ENCODE results near the gene RALGDS. TPM values are rescaled to one million over a fixed set of nuclear protein-coding genes. Genes with fewer than 3 reads are reported as not detected.

The RALGDS gene
- total RNA-seq, 1 donor from 2014 or later: 58.4 TPM

DNA sequence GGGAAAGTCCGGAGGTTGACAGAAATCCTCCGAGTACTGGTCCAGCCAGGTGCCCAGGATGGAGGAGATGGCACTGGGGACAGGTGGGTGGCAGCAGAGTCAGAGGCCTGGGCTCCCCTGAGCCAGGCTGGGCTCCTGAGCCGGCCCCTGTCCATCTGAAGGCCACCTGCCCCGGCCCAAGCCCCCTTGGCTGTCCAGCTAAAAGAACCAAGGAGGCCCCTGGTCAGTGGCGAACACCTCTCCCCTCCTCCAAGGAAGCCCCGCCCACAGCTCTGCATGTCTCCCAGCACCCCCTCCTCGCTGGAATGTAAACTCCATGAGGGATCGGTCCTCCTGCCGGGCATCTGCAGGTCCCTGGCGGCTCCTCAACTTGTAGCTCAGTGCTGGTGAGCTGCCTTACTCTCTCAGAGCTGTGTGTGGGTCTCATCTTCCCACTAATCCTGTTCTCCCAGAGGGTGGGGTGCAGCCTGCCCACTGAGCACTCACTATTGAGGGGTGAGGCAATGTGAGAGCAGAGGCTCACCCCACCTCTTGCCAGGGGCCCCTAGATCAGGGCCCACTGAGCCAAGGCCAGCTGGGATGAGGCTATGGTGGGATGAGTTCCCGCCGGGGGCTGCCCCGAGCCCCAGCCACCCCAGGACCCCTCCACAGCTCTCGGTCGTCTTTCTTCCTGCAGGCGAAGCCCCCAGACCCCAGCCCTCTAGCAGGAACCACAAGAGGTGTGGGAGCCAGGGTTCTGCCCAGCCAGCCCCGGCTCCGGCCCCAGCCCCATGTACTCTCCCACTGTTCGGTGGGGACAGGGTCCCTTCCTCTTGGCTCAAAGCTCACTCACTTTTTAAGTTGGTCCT, 12.0 kb downstream of the RALGDS start:
- no peak for DNase-seq (ENCODE audit: low spot score)

DNA sequence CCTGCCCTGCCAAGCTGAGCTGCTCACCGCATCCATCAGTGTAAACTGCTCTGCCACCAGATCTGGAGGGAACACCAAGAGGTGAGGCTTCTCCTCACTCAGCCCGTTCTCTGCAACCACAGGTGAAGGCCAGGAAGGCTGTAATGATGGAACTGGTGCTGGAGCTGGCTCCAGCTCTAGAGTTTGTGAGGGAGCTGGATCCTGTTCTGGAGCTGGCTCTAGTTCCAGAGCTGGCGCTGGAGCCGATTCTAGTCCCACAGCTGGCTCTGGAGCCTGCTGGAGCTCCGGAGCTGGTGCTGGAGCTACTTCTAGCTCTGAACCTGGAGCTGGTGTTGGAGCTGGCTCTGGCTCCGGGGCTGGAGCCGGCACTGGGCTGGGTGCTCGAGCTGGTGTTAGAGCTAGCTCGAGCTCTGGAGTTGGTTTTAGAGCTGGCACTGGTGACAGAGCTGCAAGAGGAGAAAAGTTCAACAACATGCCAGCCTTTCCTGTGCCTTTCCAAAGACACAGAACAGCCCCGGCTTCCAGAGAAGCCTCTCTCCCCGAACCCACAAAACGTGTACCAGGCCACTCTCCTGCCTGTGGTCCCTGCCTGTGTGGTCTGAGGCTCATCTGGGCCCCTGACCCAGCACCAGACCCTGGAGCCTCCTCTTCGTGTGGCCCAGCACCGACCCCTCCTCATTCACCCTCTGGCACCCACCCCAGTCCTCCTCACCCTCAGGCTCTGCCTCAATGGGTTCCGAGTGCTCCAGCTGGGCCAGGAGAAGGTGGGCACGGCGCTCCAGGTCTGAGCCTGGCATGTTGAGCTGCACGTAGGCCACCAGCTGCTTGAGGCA, 12.9 kb downstream of the RALGDS start:
- DNase-seq (ENCODE audit: low spot score): no peak

DNA sequence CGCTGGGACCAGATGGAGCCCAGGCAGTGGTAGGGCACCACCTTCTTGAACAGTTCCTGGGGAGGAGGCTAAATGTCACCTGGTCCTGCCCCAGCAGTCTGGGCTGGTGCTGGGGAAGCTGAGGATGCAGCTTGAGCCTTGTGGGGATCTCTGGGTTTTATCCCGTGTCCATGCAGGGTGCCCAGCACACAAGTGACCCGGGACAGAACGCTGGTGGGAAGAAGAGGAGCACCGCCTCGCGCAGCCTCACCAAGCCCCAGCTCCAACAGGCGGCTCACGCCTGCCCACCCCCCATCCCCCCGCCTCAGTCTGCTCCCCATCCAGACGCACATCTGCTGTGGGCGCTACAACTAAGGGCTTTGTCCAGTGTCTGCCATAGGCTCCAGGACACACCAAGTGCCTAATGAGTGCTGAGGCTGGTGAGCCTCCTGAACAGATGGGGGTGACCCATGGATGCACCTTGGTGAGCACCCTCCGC, 13.8 kb downstream of the RALGDS start:
- DNase-seq (ENCODE audit: low spot score): no peak

DNA sequence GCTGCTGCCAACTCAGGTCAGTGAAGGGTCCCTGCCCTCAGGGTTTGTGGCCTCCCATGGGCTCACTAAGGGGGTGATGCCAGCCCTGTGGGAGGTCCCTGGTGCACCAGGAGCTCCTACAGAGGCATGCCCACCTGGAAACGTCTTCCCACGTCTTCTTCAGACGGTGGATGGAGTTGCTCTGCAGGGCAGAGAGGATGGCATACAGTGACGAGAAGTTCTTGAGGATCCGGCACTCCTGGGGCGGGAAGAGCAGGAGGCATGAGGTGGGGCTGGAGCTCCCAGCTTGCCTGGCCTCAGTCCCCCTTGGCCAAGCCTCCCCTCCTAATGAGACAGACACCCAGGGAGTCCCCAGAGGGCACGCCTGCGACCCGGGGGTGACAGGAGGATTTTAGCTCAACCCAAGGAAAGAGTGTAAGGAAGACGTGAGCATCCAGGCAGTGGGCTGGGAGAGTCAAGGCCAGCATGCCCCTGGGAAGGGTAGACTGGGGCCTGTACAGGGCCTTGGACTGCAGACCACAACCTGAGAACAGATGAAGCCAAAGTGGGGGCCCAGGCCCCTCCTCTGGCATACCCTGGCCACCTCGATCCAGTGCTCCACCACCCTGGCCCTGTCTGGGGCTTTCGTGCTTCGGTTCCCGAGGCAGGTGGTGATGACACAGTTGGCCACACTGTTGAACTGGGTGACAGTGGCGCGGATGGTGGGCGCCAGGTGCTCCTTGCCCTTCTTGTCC, 14.4 kb downstream of the RALGDS start:
- DNase-seq (ENCODE audit: low spot score): no peak

DNA sequence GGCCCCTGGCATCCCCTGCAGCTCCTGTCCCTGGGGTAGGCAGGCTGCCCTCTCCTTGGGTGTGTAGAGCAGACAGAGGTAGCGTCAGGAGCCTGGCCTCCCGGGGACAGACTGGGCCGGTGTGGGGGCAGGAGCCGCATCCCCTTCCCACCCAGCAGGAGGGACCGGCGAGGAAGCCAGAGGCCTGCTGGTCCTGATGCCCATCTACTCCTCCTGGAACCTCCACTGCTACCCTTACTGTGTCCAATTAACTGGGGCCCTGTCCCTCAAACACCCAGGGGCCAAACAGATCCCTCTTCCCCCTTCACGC, 15.6 kb downstream of the RALGDS start:
- DNase-seq (ENCODE audit: low spot score): no peak

DNA sequence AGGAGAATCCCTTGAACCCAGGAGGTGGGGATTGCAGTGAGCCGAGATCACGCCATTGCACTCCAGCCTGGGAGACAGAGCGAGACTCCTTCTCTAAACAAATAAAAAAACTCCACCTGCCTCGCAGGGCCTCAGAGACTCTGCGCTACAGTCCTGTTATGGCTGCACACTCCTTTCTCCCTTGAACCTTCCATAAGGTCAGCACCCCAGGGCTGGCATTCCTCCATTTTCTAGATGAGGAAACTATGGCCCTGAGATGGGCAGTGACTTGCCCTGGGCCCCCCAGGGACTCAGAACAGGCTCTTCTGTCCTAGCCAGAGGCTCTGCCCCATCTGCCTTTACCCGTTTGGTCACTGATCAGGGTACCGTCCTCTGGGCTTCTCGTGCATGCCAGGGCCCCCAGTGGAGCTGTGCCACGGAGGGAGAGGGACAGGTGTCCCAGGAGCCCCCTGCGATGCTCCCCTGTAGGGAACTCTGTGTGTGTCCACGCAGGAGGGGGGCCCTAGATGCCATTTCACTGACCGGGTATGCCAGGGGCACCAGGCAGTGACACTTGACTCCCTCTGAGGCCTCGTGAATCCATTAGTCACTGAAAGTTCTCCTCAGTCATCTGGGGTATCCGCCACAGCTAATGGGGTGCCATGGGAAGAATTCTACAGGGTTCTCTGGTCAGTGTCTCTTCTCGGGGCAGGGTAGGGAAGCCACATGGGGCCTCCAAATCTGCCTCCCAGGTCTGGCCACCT, 16.2 kb downstream of the RALGDS start:
- no peak for DNase-seq (ENCODE audit: low spot score)

DNA sequence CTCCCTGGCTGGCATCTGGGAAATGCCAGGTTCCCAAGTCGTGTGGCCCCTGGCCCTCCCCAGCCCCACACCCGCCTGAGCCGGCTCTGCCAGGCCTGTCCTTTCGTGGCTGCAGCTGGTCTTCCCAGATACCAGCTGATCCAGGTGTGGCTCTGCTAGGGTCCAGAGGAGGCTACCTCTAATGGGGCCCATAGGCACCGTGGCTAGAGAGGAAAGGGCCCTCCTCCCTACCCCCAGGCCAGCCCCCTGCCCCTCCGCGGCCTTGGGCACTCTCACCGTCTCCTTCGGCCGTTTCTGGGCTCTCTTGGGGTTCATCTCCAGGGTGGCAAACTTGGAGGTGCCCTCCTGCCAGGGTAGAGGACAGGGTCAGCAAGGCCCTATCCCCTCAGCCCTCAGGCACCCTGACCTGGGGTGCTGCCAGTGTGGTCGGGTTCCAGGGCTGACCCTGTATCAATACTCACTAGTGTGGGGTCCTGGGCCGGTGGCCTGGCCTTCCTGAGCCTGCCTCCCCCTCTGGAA, 17.0 kb downstream of the RALGDS start:
- DNase-seq (ENCODE audit: low spot score): no peak

DNA sequence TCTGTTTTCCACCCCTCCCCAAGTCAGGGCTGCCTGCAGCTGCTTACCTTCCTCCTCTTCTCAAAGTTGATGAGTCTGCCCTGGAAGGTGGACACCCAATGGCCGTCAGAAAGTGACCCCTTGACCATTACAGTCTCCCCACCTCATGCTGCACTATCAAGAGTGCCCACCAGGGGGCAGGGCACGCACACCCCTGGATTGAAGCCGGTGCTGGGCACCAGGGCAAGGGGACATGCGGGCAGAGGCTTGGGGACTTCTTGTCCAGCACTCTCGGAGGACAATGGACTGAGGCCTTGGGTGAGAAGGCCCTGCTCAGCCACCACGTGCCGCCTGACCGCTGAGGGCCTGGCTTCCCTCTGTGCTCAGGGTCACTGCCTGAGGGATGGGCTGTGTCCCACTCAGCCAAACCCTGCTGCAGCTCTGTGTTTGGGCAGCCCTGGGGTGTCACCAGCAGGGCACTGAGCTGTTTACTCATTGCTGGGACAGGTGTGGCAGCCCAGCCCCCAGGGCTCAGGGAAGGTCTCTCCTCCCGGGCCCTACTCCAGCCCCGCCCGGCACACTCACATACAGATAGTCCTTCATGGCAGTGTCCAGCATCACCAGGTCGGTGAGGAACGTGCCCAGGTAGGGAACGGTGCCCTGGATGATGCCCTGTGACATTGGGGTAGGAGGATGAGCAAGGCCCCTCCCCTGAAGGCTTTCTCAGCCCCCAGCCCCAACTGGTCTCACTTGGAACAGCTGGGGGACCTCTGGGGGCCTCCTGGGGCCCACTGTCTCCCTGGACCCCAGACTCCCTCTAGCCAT, 17.7 kb downstream of the RALGDS start:
- no peak for DNase-seq (ENCODE audit: low spot score)

DNA sequence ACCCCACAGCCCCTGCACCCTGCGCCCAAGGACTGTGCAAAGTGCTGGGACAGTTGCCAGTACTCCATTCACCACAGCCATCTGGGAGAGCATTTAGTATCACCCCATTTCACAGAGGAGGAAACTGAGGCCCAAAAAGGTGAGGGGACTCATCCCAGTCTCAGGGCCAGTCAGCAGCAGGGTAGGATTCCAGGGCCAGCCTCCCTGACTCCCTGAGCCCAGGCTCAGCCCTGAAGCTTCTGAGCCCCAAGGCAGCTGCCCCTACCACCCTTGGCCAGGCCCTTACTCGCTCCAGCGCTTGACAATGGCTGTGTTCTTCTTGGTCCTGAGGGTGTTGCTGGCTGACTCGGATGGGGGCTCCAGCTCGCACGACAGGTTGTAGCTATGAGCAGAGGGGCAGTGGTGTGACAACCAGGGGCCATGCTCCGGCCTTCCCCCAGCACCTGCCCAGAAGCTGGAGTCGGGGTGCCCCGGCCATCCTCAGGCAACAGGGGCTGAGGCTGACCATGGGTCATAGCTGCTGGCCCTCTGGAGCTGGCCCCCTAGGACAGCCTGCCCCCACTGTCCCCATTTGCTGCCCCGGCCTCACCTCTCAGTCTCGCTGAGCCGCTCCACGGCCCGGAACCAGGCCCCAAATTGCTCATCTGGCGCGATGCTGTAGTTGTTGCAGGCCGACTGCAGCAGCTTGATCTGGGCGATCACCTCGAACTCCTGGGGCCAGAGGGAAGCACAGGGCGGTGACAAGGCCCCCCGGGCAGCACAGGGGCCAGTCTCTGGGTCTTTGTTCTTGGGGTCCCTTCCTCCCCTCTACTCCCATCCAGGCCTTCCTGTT, 18.6 kb downstream of the RALGDS start:
- no peak for DNase-seq (ENCODE audit: low spot score)

DNA sequence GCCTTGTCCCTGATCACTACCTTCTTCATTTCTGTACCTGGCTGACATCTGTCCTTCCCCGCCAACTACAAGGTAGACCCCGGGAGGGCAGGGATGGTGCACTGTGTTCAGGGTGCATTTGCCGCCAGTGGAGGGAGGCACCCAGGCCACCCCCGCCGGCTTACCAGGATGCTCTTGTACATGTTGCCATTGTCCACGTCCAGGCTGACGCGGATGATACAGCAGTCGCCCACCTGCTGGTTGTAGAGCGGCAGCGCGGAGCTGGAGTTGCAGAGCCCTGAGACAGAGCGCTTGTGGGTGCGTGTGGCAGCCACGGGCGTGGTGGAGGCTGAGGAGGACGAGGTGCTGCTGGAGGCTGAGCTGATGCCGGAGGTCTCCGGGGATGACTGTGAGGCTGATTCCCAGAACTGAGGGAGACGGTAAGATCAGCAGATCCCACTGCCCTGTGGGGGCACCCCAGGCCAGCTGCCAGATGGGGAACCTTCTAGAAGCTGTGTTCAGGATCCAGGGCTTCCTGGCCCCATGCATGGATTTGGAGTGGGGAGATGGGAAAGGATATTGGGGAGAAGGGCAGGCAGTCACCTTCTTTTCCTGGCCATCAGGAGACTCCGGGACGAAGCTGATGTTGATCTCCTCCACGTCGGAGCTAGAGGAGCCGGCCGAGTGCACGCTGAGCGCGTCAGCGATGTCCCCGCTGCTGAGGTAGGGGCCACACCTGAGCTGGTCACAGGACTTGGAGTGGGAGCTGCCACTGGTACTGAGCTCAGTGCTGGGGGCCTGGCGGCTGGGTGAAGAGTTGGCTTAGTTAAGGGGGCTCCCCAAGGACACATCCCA, 19.5 kb downstream of the RALGDS start:
- DNase-seq (ENCODE audit: low spot score): no peak

DNA sequence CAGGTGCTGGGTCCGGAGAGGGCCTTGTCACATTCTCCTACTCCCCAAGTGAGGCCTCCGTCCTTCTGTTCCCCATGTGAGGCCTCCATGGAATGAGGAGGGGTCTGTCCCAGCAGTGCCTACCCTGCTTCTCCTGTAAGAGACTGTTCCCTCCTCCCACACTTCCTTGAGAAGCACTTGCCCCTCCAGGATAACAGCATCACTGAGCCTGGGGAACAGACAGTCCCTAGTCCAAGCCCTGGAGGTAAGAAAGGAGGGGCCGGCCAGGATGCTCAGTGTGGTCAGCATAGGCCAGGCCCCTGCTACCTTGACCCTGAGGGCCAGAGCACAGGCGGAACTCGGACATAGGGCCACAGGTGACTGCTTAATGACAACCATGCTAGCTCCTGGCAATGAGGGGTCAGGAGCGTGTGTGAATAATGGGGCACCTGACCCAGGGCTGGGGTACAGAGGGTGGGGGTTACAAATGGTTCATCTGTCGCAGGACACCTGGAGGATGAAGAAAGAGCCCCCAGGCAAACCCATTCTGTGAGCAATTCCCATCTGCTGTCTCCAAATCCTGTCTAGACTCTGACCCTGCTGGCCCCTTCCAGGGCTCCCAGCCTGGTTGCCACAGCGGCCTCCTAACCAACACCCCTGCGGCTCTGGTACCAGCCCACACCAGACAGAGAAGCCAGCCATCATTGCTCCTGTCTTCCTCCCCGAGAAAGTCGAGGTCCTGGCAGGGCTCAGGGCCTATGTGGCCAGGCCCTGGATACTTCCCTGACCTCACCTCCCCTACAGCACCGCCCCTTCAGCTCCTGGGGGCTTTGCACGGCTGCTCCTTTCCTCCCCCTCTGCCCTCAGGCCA, 20.3 kb downstream of the RALGDS start:
- peak; percentile 67 for DNase-seq (ENCODE audit: low spot score)

DNA sequence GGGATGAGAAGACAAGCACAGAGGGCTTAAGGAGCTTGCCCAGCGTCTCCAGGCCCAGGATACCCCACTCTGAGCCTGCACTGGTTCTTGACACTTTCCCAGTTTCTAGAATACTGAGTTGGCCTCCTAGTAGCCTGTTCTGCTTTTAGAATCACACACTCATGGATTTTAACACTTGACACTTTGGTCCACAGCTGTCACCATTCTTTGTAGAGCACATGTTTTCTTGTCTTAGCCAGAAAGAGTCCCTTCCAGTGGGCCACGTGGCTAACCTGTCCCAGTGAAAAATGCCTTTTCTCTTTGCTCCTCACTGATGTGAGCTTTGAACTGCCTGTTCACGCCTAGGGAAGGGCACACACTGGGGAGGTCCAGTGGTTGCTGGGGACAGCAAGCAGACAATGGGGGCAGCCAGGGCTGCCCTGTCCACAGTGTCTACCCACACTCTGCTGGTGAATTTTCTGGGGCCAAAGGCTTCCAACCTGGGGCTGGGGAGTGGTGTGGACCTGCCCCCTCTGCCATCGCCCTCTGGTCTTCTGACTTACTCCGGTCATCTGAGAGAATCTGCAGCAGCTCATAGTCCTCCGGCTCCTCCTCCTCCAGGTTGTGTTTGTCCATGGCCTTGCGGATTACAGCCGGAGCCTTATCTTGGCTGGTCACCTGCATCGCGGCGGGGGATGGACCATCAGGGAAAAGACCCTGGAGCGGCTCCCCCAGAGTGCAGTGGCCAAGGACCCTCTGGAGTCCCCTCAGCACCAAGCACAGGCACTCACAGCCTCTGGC, 21.1 kb downstream of the RALGDS start:
- peak; percentile 77 for DNase-seq (ENCODE audit: low spot score)

DNA sequence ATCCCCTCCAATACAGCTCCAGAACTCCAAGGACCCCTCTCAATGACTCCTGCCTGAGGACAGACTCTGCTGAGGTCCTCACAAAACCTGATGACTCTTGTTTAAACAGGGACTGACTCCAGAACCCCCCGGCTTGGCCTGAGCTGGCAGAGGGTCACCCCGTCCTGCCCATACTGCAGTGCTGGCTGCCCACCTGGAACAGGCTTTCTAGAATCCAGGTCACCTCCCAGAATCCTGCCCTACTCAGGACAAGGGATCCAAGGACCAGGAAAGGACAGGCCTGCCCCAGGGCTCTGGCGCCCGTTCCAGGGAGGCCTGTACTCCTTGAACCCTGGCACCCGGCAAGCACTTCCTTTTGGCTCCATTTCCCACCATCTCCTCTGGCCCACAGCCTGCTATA, 22.2 kb downstream of the RALGDS start:
- peak; percentile 74 for DNase-seq (ENCODE audit: low spot score)

DNA sequence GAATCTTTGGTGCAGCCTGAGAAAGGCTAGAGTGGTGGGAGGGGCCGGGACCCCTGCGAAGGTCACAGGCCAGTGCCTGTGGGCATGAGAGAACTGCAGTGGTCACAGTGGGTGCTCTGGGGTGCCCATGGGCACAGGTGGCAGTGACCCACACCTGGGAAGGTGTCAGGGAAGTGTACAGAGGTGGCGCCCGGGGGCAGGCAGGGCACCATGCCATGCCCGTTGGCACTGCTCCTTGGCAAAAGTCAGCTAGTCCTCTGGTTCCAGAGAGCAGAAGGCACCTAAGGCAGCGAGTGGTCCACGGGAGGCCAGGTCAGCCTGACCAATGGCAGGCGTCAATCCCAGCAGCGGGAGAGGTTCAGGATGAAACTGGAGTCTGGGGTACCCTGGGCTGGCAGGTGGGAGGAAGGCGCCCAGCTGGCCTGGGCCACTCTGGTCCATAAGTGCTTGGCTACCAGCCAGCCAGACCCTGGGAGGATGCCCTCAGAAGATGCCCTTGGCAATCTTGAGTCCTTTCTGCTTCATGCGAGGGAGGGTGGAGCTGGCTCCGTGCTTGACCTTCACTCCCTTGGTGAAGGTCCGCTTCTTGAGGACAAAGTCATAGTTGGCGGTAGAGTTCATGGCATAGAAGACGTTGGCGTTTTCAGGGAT, 22.8 kb downstream of the RALGDS start:
- peak; percentile 85 for DNase-seq (ENCODE audit: low spot score)

DNA sequence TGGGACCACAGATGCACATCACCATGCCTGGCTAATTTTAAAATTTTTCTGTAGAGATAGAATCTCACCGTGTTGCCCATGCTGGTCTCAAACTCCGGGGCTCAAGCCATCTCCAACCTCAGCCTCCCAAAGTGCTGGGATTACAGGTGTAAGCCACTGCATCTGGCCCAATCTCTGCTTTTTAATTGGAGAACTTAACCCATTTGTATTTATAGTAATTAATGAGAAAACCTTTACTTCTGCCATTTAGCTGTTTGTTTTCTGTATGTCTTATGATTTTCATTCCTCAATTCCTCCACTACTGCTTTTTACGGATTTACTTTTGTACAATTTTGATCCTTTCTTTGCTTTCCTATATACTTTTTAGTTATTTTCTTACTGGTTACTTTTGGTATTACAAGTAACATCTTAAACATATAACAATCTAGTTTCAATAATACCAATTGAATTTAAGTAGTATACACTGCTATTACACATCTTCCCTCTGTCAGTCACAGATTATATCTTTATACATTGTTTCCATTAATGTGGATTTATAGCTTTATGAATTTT, 26.1 kb downstream of the RALGDS start:
- DNase-seq (ENCODE audit: low spot score): no peak

DNA sequence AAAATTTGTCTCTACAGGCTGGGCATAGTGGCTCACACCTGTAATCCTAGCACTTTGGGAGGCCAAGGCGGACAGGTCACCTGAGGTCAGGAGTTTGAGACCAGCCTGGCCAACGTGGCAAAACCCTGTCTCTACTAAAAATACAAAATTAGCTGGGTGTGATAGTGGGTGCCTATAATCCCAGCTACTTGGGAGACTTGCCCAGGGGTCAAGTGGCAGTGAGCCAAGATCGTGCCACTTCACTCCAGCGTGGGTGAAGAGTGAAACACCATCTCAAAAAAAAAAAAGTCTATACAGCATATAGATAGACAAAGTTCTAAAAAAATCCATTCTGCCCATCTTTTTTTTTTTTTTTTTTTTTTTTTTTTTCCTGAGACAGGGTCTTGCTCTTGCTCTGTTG, 26.7 kb downstream of the RALGDS start:
- peak; percentile 39 for DNase-seq (ENCODE audit: low spot score)

Measured in mesenteric fat pad (tissue), 1 donor.